DMS53 (cell line): ENCODE measurements around the gene TXNRD3.
"Not testable (repeated sequence)": the region's sequence is repeated elsewhere in the genome, so short reads cannot be mapped to it uniquely, and the experiment has no call there.

ENCODE experiments used
- DNase-seq: peaks from one replicate; lab custom pipeline; 2025; lab: John Stamatoyannopoulos, UW

TXNRD3 gene

DNA sequence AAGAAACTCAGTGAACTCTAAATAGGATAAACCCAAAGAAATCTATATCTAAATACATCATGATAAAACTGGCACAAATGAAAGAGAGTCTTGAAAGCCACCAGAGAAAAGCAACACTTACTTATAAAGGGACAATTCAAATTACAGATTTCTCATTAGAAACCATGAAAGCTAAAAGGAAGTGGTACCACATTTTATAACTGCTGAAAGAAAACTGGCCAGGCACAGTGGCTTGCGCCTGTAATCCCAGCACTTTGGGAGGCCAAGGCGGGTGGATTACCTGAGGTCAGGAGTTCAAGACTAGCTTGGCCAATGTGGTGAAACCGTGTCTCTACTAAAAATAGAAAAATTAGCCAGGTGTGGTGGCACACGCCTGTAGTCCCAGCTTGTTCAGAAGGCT is 59.4 kb downstream of the TXNRD3 start:
- DNase-seq: not testable (repeated sequence)

DNA sequence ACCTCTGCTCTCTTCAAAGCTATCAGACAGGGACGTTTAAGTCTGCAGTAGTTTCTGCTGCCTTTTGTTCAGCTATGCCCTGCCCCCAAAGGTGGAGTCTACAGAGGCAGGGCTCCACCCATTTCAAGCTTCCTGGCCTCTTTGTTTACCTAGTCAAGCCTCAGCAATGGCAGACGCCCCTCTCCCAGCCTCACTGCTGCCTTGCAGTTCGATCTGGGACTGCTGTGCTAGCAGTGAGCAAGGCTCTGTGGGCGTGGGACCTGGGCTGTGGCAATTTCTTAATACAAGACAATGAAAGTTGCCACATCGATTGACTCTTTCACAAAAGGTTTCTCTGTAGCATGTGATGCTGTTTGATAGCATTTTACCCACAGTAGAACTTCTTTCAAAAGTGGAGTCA is 63.4 kb downstream of the TXNRD3 start:
- DNase-seq: not testable (repeated sequence)

GRCh38 chr3:126582311-126582710 is 72.6 kb downstream of the TXNRD3 start:
- no peak for DNase-seq

GRCh38 chr3:126581569-126581968 is 73.4 kb downstream of the TXNRD3 start:
- no peak for DNase-seq

DNA sequence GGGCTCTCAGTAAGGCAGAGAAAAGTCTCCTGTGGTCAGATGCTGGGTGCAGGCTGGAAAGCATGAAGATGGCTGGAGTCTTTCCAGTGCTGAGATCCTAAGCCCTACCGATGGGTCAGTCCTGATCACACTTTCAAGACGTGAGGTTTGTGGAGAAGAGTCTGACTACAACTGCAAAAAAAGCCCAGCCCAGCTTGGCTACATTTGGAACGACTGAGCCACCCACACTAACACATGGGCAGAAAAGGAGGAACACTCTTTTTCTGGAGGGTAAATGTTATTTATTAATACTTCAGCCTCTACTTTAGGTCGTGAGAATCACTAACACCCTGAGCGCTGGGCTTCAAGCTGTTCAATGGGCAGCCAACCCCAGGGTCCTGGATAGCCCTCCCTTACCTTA is 74.2 kb downstream of the TXNRD3 start:
- no peak for DNase-seq

GRCh38 chr3:126578702-126579101 is 76.2 kb downstream of the TXNRD3 start:
- DNase-seq: no peak

- no peak for DNase-seq
Observed at GRCh38 chr3:126577261-126577660, 77.7 kb downstream of the TXNRD3 start.

- DNase-seq: no peak
Observed at GRCh38 chr3:126573492-126574117, 81.3 kb downstream of the TXNRD3 start.

DNA sequence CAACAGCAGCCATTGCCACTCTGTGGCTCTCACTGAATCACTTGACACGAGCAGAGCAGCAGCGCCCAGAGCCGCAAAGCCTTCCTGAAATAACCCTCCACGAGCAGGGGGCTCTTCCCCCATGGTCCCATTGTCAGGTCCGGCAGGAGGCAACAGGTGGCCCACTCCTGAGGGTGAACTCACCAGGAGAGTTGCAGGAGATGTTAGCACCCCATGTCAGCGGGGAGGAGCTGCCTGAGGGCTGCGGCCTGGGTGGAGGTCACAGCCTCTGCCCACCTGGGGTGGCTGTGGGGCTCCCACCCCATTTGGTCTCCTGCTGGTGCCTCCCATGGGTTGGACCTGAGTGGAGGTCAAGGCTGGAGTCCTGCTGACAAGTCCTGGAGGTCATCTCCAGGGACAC is 83.8 kb downstream of the TXNRD3 start:
- DNase-seq: no peak

GRCh38 chr3:126570103-126570541 is 84.8 kb downstream of the TXNRD3 start:
- no peak for DNase-seq

GRCh38 chr3:126569390-126569975 is 85.4 kb downstream of the TXNRD3 start:
- DNase-seq: no peak

DNA sequence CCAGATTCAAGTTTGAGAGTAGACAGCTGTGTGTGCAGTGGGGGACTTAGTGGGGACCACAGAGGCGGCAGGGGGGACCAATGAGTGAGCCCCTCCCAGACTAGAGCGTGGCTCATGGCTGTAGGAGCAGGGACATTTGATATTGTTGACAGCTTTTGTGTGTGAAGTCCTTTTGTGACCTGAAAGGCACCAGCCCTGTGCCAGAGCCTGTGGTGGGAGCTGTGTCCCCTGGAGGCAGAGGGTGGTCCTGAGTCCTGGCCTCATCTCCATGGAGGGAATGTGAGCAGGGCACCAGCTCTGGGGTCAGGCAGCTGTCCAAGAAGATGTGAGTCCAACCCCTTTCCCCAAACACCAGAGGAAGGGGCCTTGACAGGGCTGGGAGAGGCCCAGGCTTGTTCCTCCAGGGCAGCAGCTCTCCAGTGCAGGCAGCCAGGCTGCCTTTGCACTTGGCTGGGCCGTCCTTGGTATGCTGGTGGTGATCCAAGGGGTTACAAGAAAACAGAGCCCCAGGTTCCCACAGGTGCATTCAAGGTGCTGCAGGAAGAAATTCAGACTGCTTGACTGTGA is 86.1 kb downstream of the TXNRD3 start:
- no peak for DNase-seq

- no peak for DNase-seq
Observed at GRCh38 chr3:126567696-126568438, 87.1 kb downstream of the TXNRD3 start.

GRCh38 chr3:126562737-126563276 is 92.1 kb downstream of the TXNRD3 start:
- DNase-seq: no peak

DNA sequence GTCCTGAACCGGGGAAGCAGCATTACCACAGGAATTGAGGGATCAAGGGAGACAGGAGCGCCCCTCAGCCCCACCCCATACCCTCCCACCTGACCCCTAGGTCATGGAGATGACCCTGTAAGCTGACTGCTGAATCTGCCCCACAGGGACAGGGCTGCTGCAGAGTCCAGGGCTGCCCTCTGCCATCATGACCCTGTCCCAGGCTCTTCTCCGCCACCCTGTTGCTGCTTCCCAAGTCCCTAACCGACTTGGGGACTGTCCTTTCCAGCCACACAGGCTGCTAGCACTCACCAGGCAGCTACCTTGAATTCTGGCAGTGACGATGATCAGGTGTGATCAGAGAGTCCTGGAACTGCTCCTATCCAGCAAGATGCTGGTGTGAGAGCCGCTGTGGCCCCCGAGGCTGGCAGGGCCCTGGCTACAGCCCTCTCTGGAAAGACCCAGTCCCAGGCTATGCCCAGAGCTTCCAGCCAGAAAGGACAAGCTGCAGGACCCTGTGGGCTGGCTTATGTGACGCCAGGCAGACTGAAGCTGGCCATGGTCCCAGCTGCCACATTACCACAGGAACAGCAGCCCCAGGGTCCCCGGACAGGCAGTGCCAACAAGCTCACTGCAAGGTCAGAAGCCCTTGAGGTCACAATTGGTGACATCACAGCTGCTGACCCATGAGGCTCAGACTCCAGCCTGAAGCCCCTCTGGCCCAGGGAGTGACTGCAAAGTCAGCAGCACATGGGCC is 96.4 kb downstream of the TXNRD3 start, which contains the start of gene C3orf22:
C3orf22 (minus strand) TSS at position 597 of the 736 bp plus-strand sequence. CDS start 5,542 bp downstream, outside the sequence.
- no peak for DNase-seq

DNA sequence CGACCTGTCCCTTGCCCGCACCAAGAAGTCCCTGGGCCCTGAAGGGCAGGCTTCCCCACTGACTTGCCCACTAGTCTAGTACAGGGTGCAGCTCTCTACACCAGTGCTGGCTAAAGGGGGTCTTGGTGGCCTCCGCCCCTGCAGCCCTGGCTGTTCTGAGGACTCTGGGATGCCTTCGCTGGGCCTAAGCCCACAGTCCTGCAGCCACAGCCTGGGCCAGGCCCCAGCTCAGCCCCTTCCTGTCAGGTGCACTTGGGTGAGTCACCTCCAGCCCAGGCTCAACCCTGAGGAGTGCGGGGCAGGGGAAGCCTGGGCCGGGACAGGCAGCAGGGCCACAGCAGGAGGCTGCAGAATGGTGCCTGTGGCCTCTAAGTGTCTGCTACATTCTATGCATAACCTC is 97.2 kb downstream of the TXNRD3 start:
- DNase-seq: no peak

DNA sequence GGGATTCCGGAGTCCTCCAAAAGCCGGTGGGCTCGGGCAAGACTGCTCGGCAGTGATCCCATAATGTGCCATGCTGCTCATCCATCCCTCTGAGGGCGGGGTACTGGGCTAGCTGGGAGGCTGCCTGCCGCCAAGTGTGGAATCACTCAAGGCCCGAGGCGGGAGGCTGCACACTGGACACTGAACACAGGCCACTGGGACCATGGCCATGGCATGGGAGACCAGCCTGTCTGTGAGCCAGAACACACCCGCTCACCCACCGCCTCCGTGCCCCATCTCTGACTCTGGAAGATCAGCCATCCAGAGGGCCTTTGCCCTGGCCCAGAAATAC is 97.5 kb downstream of the TXNRD3 start:
- DNase-seq: no peak
